MCF 10A (cell line): Measurements from ENCODE around the gene COX8C. TPM values are rescaled to one million over a fixed set of nuclear protein-coding genes. Genes with fewer than 3 reads are reported as not detected.
"Not testable (repeated sequence)": the region's sequence is repeated elsewhere in the genome, so short reads cannot be mapped to it uniquely, and the experiment has no call there.

Experiments used
- BruUV-seq: library from RNA; stranded (reverse); fragments of 400-500 nt; replicated peaks from 2 replicates; lab custom pipeline; 2021; lab: Mats Ljungman, UMichigan
- CTCF ChIA-PET: fragments of 300-600 bp; sonication (Branson Sonifier 250); formaldehyde crosslinking; extraction: SDS; loops from one replicate; lab custom pipeline; 2021; ENCODE audit warnings: antibody characterized with exemption, inconsistent platforms; lab: Yijun Ruan, JAX
- POLR2A ChIA-PET: fragments of 300-600, 350-650 bp; sonication (Branson Sonifier 250); formaldehyde crosslinking; extraction: SDS; loops from one replicate; lab custom pipeline; 2020; ENCODE audit warnings: antibody characterized with exemption, inconsistent platforms; lab: Yijun Ruan, JAX
- DNase-seq: peaks from one replicate; pipeline ENCODE4 v3.0.0-alpha.2; 2018; ENCODE audit not compliant: unreplicated experiment
- H3K27ac Mint-ChIP-seq: one replicate; pipeline ENCODE4 v1.8.0; 2022; ENCODE audit warnings: mild to moderate bottlenecking, low read depth, mixed read lengths; ENCODE audit not compliant: unreplicated experiment
- H3K27me3 Mint-ChIP-seq: one replicate; pipeline ENCODE4 v1.8.0; 2022; ENCODE audit warnings: mixed read lengths; ENCODE audit not compliant: insufficient read depth, unreplicated experiment
- H3K36me3 Mint-ChIP-seq: one replicate; pipeline ENCODE4 v1.8.0; 2022; ENCODE audit warnings: mild to moderate bottlenecking, moderate library complexity, mixed read lengths; ENCODE audit not compliant: insufficient read depth, unreplicated experiment
- H3K4me1 Mint-ChIP-seq: one replicate; pipeline ENCODE4 v1.8.0; 2022; ENCODE audit warnings: mixed read lengths; ENCODE audit not compliant: insufficient read depth, unreplicated experiment
- H3K4me3 Mint-ChIP-seq: one replicate; pipeline ENCODE4 v1.8.0; 2022; ENCODE audit warnings: mild to moderate bottlenecking, moderate library complexity, mixed read lengths; ENCODE audit not compliant: unreplicated experiment
- H3K9me3 Mint-ChIP-seq: one replicate; pipeline ENCODE4 v1.8.0; 2022; ENCODE audit warnings: mixed read lengths; ENCODE audit not compliant: unreplicated experiment
- CTCF ChIP-seq: fragments of 200-600 bp; IDR thresholded peaks from one replicate; pipeline ENCODE4 v1.8.0; 2022; ENCODE audit warnings: antibody characterized with exemption, mild to moderate bottlenecking; ENCODE audit not compliant: unreplicated experiment
- intact Hi-C: fragments of 100-400 bp; cut with micrococcal nuclease; formaldehyde crosslinking; loops from 2 replicates; pipeline ENCODE4 v1.14.1; 2022
- total RNA-seq: library from RNA; stranded (reverse); gene quantifications from 2 replicates; pipeline ENCODE4 v1.2.3, GENCODE V29; 2022

Gene COX8C
- total RNA-seq, 1 experiment from 2014 or later, result not detected

- Mint-ChIP-seq H3K27ac (no peak overlapping the region), H3K27me3 (no peaks in the 10 kb centered on the region)
These were observed 3.7 kb upstream of the COX8C start for GRCh38 chr14:93343266-93343665.

GRCh38 chr14:93343797-93344196 lies 3.2 kb upstream of the COX8C start:
- BruUV-seq, result no TSS peak
- intact Hi-C loops, result no loop called here
- no peak overlapping the region for H3K4me3 Mint-ChIP-seq
- H3K27ac Mint-ChIP-seq, result no peak overlapping the region
- ChIA-PET CTCF (interaction anchor here (0.7 kb wide), 1 partner anchor 548 kb away, joined by 3 read pairs; no protein-coding TSS in a partner anchor), POLR2A (no interaction called here)
- no peak for DNase-seq
- no peaks in the 10 kb centered on the region for H3K4me1 Mint-ChIP-seq
- H3K9me3 Mint-ChIP-seq, result peaks cover 13% of the 10 kb centered on the region
- no peaks in the 10 kb centered on the region for H3K36me3 Mint-ChIP-seq
- no peak for TF ChIP-seq CTCF
- no peaks in the 10 kb centered on the region for H3K27me3 Mint-ChIP-seq

More at GRCh38 chr14:93343266-93343665, 3.7 kb upstream of the COX8C start:
- DNase-seq, result no peak
- no peak overlapping the region for H3K4me3 Mint-ChIP-seq
- BruUV-seq, result no TSS peak
- no peaks in the 10 kb centered on the region for H3K36me3 Mint-ChIP-seq
- TF ChIP-seq CTCF, result no peak
- H3K4me1 Mint-ChIP-seq, result no peaks in the 10 kb centered on the region
- POLR2A ChIA-PET, result no interaction called here
- peaks cover 13% of the 10 kb centered on the region for H3K9me3 Mint-ChIP-seq
- intact Hi-C loops, result no loop called here
- CTCF ChIA-PET, result no interaction called here

GRCh38 chr14:93347850-93348249 lies 868 bp downstream of the COX8C start:
- ChIA-PET POLR2A (no interaction called here), CTCF (no interaction called here)
- Mint-ChIP-seq H3K4me3 (no peak overlapping the region), H3K27ac (no peak overlapping the region), H3K27me3 (no peaks in the 10 kb centered on the region), H3K9me3 (peaks cover 13% of the 10 kb centered on the region), H3K4me1 (no peaks in the 10 kb centered on the region), H3K36me3 (no peaks in the 10 kb centered on the region)
- no peak for DNase-seq
- intact Hi-C loops, result no loop called here
- BruUV-seq, result no TSS peak
- no peak for TF ChIP-seq CTCF

- no peak for DNase-seq
- CTCF ChIA-PET, result no interaction called here
- POLR2A ChIA-PET, result no interaction called here
- H3K4me3 Mint-ChIP-seq, result no peak overlapping the region
- no peaks in the 10 kb centered on the region for H3K36me3 Mint-ChIP-seq
- peaks cover 13% of the 10 kb centered on the region for H3K9me3 Mint-ChIP-seq
- BruUV-seq, result no TSS peak
- intact Hi-C loops, result no loop called here
- TF ChIP-seq CTCF, result no peak
- H3K27me3 Mint-ChIP-seq, result no peaks in the 10 kb centered on the region
- no peak overlapping the region for H3K27ac Mint-ChIP-seq
- no peaks in the 10 kb centered on the region for H3K4me1 Mint-ChIP-seq
These were observed 1.3 kb downstream of the COX8C start for GRCh38 chr14:93348292-93348691.

GRCh38 chr14:93354873-93355272 lies 7.9 kb downstream of the COX8C start:
- H3K9me3 Mint-ChIP-seq, DNase-seq, BruUV-seq, H3K27ac Mint-ChIP-seq, H3K27me3 Mint-ChIP-seq, H3K4me1 Mint-ChIP-seq, POLR2A ChIA-PET, H3K4me3 Mint-ChIP-seq, H3K36me3 Mint-ChIP-seq: not testable (repeated sequence)
- intact Hi-C loops, result loop anchor here (10.0 kb wide), 1 partner anchor 170 kb away; no protein-coding TSS in a partner anchor
- CTCF ChIA-PET, result interaction anchor here (1.1 kb wide), 1 partner anchor 188 kb away, joined by 4 read pairs; no protein-coding TSS in a partner anchor
